Measurements from ENCODE around the gene PPP2R5A.

PPP2R5A gene

DNA sequence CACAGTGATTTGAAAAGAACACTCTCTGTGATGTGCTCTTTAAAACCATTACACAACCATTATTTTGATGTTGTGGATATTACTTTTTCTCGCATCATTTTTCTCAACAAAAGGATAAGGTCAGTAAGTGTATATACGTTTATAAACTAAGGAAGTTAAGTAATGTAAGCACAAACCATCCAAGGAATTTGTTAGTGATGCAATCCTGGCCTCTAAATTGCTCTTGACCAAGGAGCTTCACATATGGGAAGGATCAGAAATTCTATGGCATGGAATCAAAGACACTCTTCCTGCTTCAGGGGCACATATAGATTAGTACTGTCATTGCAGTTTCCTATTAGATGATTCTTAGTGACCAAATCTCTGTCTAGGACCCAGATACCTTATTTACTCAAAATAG lies 3.6 kb upstream of the PPP2R5A start:
- peak; percentile 52; the same call in 1 of the 2 replicates for TF ChIP-seq CEBPB (IDR thresholded peaks at IDR 0.05)
- TF ChIP-seq YY1 (IDR thresholded peaks at IDR 0.05; ENCODE audit: low read depth): no peak

DNA sequence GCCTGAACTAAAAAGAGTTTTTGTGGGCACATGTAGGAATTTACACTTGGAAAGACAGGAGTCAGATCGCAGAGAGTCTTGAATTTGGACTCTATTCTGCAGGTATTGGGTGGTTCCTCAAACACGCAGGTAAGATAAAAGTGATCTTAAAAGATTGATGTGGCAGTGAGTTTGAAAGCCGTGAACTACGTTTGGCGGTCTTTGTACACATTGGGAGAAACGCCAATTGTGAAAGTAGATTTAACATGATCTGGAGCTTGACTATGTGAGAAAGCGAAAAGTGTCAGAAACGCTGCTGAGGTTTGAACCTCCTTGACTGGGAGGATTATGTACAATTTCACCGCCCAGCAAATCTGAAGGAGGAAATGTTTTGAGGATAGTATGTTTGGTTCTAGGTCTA lies 1.5 kb upstream of the PPP2R5A start:
- TF ChIP-seq CREB1 (IDR thresholded peaks at IDR 0.05; ENCODE audit: low read depth) (no peak), TEAD4 (IDR thresholded peaks at IDR 0.05) (no peak), NFIC (IDR thresholded peaks at IDR 0.05) (no peak), TAF1 (IDR thresholded peaks at IDR 0.05; ENCODE audit: low read depth) (no peak), YY1 (IDR thresholded peaks at IDR 0.05; ENCODE audit: low read depth) (no peak), CEBPB (IDR thresholded peaks at IDR 0.05) (no peak), EP300 (IDR thresholded peaks at IDR 0.05; ENCODE audit: borderline replicate concordance) (no peak), RAD21 (IDR thresholded peaks at IDR 0.05; ENCODE audit: low read depth) (no peak), EGR1 (IDR thresholded peaks at IDR 0.05) (no peak), TCF12 (IDR thresholded peaks at IDR 0.05; ENCODE audit: low read depth) (no peak), ZBTB7A (IDR thresholded peaks at IDR 0.05; ENCODE audit: low read depth) (no peak), FOXM1 (IDR thresholded peaks at IDR 0.05; ENCODE audit: borderline replicate concordance, low read depth) (no peak)
- TF ChIP-seq, protein P1, sequence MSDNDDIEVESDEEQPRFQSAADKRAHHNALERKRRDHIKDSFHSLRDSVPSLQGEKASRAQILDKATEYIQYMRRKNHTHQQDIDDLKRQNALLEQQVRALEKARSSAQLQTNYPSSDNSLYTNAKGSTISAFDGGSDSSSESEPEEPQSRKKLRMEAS (IDR thresholded peaks at IDR 0.05): no peak
- TF ChIP-seq, protein P2, sequence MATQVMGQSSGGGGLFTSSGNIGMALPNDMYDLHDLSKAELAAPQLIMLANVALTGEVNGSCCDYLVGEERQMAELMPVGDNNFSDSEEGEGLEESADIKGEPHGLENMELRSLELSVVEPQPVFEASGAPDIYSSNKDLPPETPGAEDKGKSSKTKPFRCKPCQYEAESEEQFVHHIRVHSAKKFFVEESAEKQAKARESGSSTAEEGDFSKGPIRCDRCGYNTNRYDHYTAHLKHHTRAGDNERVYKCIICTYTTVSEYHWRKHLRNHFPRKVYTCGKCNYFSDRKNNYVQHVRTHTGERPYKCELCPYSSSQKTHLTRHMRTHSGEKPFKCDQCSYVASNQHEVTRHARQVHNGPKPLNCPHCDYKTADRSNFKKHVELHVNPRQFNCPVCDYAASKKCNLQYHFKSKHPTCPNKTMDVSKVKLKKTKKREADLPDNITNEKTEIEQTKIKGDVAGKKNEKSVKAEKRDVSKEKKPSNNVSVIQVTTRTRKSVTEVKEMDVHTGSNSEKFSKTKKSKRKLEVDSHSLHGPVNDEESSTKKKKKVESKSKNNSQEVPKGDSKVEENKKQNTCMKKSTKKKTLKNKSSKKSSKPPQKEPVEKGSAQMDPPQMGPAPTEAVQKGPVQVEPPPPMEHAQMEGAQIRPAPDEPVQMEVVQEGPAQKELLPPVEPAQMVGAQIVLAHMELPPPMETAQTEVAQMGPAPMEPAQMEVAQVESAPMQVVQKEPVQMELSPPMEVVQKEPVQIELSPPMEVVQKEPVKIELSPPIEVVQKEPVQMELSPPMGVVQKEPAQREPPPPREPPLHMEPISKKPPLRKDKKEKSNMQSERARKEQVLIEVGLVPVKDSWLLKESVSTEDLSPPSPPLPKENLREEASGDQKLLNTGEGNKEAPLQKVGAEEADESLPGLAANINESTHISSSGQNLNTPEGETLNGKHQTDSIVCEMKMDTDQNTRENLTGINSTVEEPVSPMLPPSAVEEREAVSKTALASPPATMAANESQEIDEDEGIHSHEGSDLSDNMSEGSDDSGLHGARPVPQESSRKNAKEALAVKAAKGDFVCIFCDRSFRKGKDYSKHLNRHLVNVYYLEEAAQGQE (IDR thresholded peaks at IDR 0.05; ENCODE audit: low read depth): no peak
- TF ChIP-seq, protein P3, sequence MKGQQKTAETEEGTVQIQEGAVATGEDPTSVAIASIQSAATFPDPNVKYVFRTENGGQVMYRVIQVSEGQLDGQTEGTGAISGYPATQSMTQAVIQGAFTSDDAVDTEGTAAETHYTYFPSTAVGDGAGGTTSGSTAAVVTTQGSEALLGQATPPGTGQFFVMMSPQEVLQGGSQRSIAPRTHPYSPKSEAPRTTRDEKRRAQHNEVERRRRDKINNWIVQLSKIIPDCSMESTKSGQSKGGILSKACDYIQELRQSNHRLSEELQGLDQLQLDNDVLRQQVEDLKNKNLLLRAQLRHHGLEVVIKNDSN (IDR thresholded peaks at IDR 0.05): no peak

DNA sequence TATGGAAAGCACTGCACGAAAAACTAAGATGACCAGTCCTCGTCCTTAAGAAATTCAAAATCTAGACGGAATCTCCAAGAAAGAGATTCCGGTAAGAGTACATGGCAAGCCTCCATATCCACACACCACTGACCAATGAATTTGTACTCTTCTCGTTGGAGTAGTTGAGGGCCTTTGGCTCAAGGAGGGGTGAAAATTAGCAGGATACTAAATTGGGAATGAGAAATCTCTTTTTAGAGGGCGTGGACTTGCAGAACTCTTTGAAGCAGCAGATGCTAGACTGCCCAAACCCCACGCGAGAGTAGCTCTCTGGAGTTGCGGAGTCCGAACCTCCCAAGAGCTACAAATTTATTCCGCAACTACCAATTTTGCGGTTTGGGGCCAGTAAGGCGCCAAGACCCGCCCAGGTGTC lies 872 bp upstream of the PPP2R5A start:
- TF ChIP-seq, protein P2 (IDR thresholded peaks at IDR 0.05; ENCODE audit: low read depth): no peak
- peak; percentile 39; the same call in 1 of the 2 replicates for TF ChIP-seq NFIC (IDR thresholded peaks at IDR 0.05)
- TF ChIP-seq TEAD4 (IDR thresholded peaks at IDR 0.05): no peak
- no peak for TF ChIP-seq YY1 (IDR thresholded peaks at IDR 0.05; ENCODE audit: low read depth)

DNA sequence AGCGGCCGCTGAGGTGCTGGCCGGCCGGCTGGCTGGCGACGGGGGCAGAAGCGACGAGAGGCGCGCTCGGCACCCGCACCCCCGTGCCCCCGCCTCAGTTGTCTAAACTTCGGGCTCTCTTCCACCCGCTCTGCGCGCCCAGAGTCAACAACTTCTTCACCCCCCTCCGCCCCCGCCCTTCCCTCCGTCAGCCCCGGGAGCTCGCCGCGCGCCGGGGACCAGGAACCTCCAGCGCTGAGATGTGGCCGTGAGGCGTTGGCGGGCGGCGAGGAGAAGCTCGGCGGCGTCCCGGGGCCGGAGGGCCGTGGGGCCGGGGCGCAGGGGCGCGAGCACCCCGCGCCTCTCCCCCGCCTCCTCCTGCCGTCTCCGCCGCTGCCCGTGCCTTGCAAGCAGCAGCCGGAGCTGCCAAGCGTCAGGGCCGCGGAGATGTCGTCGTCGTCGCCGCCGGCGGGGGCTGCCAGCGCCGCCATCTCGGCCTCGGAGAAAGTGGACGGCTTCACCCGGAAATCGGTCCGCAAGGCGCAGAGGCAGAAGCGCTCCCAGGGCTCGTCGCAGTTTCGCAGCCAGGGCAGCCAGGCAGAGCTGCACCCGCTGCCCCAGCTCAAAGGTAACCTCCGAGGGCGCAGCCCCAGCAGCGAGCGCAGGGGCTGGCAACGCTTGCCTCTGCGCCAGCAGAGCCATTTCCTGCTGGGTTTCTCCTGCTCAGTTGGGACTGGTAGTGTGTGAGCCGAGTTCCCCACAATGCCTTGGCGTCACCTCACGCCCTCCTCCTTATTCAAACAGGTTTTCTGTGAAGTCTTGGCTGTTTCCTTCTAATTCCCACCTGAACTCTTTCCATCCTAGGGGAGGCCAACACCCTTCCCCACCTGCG lies 710 bp downstream of the PPP2R5A start:
- TF ChIP-seq RAD21 (IDR thresholded peaks at IDR 0.05; ENCODE audit: low read depth) (no peak), CEBPB (IDR thresholded peaks at IDR 0.05) (no peak), TEAD4 (IDR thresholded peaks at IDR 0.05) (no peak), EGR1 (IDR thresholded peaks at IDR 0.05) (no peak), TCF12 (IDR thresholded peaks at IDR 0.05; ENCODE audit: low read depth) (no peak; the same call in 1 of the 2 replicates), TAF1 (IDR thresholded peaks at IDR 0.05; ENCODE audit: low read depth) (peak; percentile 69), NFIC (IDR thresholded peaks at IDR 0.05) (peak; percentile 36; the same call in 1 of the 2 replicates), FOXM1 (IDR thresholded peaks at IDR 0.05; ENCODE audit: borderline replicate concordance, low read depth) (no peak), ZBTB7A (IDR thresholded peaks at IDR 0.05; ENCODE audit: low read depth) (no peak), YY1 (IDR thresholded peaks at IDR 0.05; ENCODE audit: low read depth) (peak; percentile 78)
- TF ChIP-seq, protein P3 (IDR thresholded peaks at IDR 0.05): no peak
- TF ChIP-seq, protein P2 (IDR thresholded peaks at IDR 0.05; ENCODE audit: low read depth): no peak
- TF ChIP-seq, protein P1 (IDR thresholded peaks at IDR 0.05): peak; percentile 75
